CD4-positive, alpha-beta T cell treated with Interleukin-21 for 1 hour (primary cell): ENCODE data around the gene CD300C.
A peak's percentile ranks its signal among the peaks of the same experiment; 100 is the strongest.
"Not testable (repeated sequence)": the region's sequence is repeated elsewhere in the genome, so short reads cannot be mapped to it uniquely, and the experiment has no call there.

ENCODE experiments used
- DNase-seq: peaks from one replicate; pipeline ENCODE4 v3.0.0-alpha.2; 2020

Gene CD300C

DNA sequence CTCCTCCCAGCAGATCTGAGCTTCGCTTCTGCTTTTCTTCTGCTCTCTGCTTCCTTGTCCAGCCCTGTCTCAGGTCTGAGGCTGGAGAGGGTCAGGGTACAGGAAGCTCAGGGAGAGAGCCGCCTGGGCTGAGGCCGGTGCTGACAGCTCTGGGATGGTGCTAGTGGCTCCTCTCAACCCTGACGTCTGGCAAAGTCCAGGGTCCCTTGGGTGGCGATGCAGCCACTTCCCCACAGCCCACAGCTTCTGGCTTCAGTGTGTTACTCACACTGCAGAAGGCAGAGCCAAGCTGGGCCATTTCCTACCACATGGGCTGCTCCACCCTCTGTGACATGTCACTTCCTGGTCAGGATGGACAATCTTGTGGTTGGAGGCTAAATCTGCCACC lies at the start of gene CD300C:
Gene CD300C (minus strand): TSS at position 273 of the 388 bp plus-strand sequence. CDS start 333 bp downstream, outside the sequence.
- peak; percentile 17 for DNase-seq

DNA sequence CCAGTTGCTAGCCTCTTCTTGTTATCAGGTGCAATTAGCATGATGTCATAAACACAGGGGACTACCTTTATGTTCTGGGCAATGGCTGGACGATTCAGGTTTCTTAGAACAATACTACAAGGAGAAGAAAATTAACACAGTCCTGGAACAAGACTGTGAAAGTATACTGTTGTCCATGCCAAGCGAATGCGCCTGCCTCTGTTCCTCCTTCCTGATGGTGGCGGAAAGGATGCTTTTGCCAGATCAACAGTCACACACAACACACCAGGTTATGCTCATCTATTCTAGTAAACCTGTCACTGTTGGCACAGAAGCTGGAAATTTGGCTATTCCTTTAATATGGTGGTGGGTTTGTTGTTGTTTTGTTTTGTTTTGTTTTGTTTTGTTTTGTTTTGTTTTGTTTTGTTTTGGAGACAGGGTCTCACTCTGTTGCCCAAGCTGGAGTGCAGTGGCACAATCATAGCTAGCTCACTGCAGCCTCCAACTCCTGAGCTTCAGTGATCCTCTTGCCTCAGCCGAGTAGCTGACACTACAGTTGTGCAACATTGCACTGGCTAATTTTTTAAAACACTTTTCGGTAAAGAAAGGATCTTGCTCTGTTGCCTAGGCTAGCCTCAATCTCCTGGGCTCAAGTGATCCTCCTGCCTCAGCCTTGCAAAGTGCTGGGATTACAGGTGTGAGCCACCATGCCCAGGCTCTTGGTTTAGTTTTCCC lies 49.3 kb upstream of the CD300C start:
- DNase-seq: no peak

DNA sequence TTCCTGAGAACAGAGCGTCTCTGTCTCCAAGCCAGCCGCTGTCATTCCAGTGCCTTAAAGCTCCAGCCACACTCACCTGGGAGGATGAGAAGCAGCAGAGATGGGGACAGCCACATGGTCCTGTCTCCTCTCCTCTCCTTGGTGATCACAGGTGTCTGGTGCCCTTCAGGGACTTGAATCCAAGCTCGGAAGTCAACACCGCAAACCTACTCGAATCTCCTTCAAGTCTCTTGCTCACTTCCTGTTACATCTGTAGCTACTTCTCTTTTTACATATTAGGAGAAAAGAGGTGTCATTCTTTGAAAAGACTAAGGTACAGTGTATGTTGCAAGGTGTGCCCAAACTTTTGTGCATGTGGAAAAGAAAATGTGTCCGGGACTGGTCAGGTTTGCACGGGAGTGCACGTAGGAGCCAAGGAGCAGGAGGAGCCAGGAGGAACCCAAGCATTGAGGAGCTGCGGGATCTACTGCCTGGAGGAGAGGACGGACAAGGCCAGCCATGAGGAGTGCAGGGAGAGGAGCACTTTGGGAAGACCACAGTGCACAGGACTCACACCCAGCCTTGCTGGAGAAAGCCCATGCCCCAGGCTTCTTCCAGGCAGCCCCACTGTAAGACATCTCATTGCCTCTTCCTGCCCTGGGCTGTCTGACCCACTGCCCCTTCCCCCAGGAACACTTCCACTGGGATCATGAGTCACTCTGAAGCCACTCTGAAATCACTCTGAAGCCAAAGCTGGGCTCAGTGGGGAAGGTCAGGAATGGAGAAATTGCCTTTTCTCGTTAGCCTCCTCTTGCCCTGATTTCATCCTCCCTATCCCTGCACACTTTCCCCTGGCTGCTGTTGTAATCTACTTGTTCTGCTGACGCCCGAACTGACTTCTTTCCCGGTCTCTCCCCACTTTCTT lies 46.4 kb upstream of the CD300C start, which contains the start of gene CD300LD:
Gene CD300LD (minus strand): TSS at position 197 of the 904 bp plus-strand sequence. CDS start 81 bp downstream, at position 116.
- no peak for DNase-seq

DNA sequence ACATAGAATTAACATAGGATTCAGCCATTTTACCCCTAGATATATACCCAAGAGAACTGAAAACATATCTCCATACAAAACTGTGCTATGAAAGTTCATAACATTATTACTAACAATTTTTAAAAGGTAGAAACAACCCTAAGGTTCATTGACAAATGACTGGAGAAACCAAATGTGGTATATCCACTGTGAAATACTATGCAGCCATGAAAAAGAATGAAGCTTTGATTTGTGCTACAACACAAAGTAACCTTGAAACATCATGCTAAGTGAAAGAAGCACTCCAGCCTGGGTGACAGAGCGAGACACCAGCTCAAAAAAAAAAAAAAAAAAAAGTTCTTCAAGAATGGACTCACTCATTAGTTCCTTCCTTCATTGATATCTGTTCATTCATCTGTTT lies 45.6 kb upstream of the CD300C start:
- no peak for DNase-seq

DNA sequence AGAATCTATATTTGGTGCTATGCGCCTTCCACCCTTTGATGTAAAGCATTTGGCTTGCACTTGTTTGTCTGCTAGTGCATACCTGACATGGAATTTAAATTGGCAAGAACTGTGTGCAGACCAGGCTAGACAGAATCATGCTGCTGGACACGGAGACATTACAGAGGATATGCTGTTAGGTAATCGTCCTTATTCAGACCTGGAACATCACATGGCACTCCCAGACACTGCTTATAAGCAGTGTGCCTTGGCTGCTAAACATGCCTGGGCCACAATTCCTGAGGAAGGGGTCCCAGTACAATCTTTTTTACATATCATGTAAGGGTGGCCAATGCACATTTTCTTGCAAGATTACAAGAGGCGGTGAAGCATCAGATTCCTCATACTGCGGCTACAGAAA lies 39.8 kb upstream of the CD300C start:
- no peak for DNase-seq

DNA sequence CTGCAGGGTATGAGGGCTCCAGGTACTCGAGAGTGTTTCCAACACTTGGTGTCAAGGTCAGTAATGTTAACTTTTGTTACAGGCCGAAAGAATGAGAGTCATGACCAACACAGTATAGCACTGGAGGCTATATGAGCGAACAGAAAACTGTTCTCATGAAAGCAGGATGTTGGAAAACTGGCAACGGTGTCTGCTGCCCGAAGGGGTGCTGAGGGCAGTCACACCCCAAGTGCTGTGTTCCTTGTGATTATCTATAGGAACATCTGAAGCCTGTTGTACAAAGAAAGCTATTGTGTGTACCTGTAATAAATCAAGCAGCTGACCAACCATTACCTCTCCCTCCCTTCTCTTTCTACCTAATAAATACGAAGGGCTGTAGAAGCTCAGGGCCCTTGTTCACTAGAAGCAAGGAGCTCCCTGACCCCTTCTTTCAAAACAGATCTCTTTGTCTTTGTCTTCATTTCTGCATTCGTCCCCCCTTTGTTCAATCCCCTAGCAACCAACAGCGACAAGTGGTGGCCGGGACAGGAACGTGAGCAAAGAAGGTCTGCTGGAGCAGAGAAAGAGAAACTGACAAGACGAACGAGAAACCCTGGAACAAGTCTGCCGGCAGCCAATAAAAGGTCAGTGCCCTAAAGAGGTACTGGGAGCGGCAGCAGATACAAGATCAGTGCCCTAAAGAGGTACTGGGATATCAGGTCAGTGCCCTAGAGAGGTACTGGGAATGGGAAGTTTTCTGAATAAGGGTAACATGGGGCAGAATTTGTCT lies 38.6 kb upstream of the CD300C start:
- DNase-seq: no peak

DNA sequence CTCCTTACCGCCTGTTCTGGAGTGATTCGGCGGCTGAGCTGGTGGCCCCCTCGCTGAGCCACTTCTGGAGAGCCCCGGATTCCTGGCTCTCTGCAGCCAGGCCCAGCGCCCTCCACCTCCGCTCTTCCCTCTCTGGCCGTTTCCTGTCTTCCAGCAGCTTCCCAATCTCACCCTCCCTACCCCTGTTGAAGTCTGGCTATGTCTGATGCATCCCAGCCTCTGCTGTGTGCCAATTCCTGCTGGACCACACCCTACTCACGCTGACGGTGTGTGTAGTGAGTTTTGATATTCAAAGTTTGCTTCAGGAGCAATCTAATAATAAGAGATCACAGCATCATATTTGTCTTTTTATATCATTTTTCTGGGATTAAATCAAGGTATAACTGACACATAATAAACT lies 36.7 kb upstream of the CD300C start:
- no peak for DNase-seq

DNA sequence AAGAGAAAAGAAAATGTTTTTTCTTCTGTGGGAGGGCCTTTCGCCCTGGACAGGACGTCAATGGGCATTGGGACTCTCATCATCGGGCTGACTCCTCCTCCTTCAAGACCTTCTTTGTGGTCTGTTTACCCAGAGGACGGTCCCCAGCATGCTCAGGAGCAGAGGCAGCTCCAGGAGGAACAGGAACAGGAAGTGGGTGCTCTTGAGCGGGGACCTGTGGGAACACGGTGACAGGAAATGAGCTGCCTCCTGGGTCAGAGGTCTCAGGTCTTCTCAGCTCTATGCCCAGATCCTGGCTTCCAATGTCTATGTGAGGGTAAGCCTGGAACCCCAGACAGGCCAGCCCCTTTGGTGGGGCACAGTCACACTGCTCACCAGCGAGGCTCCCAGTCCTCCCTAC lies 34.0 kb upstream of the CD300C start:
- DNase-seq: no peak

DNA sequence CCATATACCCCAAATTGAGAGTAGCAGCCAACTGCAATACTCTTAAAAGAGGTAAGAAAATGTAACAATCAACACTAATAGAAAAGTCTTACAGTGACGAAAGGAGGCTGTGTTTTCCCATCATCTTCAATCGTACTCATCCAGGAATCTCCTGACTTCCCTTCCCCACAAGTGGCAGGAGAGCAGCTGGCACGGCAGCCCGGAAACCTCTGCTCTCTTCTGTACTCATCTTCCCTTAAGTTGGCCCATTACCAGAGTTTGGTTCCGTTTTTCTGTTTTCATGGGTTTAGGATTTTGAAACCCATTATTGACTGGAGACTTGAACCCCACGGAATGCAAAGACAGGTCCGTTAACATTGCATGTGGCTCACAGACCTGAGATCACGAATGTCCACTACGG lies 33.1 kb upstream of the CD300C start:
- no peak for DNase-seq

DNA sequence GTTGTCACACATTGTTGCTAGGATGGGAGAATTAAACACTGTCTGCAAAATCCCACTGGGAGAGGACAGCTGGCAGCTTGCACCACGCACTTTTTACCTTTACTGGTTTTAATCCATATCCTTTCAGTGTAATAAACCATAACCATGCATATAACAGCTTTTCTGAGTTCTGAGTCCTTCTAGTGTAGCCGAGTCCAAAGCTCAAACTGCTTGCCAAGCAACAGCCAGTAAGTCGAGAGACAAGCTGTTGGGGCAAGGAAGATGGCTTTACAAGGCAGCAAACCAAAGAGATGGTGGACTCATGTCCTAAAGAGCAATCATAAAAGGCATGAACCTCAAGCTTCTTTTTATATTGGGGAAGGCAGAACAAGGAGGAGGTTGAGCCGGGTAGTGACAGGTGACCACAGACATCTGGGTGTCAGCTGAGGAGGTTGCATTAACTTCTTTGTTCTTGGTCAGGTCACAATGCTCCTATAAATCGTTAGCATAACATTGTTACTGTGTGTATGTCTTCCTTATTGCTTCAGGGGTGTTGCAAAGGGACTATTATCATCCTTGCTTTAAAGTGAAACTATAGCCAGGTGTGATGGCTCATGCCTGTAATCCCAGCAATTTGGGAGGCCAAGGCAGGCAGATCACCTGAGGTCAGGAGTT lies 28.7 kb upstream of the CD300C start:
- no peak for DNase-seq

DNA sequence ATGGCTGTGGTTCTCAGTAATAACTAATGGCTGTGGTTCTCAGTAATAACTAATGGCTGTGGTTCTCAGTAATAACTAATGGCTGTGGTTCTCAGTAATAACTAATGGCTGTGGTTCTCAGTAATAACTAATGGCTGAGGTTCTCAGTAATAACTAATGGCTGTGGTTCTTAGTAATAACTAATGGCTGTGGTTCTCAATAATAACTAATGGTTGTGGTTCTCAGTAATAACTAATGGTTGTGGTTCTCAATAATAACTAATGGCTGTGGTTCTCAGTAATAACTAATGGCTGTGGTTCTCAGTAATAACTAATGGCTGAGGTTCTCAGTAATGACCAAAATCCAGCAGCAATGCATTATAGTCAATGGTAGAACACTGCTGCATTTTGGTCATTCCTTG lies 27.7 kb upstream of the CD300C start:
- DNase-seq: not testable (repeated sequence)

DNA sequence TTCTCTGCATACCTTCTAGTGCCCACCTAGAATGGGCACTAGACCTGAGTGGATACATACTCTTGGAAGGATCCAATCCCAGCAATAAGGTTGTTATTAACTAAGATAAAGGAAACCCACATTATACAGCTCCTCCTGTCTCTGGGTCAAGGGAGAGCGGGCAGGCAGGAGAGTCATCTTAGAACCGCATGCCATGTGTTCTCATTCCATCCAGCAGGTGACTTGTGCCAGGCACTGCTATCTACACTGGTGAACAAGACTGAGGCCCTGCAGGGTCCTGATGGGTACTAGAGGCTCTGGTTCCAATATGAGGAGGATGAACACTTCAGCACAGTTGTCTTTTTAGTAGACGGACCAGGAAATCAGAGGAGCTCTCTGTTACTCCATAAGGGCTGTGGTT lies 27.3 kb upstream of the CD300C start:
- no peak for DNase-seq

DNA sequence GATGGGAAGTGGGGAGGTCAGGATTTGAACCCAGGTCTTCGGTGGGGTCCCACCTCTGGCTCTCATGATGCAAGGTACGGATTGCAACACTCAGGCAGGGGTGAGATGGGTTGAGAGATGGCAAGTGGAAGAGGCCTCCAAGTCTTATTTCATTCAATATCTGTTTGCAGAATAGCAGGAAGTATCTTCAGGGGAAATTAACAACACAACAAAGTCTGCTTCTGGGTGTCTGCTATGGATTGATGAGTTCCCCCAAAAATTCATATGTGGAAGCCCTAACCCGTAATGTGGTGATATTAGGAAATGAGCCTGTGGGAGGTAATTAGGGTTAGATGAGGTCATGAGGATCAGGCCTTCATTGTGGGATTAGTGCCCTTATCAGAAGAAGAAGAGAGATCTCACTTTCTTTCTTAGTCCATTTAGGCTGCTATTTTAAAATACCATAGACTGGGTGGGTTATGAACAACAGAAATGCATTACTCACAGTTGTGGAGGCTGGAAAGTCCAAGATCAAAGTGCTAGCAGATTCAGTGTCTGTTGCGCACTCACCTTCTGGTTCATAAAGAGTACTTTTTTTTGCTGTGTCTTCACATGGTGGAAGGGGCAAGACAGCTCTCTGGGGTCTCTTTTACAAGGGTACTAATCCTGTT lies 25.8 kb upstream of the CD300C start:
- DNase-seq: no peak

DNA sequence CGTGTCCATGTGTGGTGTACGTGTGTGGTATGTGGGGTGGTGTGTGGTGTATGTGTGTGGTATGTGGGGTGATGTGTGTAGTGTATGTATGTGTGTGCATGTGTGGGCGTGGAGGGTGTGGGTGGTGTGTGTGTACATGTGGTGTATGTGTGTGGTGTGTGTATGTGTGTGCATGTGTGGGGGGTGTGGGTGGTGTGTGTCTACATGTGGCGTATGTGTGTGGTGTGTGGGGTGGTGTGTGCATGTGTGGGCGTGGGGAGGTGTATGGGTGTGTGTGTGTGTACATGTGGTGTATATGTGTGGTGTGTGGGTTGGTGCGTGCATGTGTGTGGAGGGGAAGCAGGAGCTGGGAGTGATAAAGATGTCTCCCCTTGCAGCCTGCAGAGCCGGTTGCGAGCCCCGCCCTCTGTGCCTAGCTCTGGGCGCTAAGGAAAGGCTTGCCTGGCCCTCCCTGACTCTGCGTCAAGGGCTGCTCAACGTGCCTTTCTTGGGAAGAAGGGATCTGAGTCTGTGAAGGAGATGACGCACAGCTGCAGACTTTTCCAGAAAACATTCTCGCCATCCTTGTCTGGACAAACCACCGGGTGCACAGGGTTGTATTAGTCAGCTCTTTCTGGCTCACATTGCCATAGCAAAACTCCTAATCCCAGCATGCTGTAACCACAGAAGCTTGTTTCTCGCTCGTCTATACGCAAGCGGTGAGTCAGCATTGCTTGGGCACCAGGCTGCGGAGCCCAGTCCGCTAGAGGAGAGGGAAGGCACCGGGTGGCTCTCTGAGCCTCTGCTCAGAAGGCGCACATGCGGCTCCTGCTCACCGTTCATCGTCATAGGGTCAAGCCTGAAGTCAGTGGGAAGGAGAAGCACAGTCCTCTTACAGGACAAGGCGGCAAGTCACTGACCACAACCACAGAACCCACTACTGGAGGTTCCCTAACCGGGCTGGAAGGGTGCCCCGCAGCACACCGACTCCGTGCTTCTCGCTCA lies 23.4 kb upstream of the CD300C start:
- DNase-seq: peak; percentile 14

DNA sequence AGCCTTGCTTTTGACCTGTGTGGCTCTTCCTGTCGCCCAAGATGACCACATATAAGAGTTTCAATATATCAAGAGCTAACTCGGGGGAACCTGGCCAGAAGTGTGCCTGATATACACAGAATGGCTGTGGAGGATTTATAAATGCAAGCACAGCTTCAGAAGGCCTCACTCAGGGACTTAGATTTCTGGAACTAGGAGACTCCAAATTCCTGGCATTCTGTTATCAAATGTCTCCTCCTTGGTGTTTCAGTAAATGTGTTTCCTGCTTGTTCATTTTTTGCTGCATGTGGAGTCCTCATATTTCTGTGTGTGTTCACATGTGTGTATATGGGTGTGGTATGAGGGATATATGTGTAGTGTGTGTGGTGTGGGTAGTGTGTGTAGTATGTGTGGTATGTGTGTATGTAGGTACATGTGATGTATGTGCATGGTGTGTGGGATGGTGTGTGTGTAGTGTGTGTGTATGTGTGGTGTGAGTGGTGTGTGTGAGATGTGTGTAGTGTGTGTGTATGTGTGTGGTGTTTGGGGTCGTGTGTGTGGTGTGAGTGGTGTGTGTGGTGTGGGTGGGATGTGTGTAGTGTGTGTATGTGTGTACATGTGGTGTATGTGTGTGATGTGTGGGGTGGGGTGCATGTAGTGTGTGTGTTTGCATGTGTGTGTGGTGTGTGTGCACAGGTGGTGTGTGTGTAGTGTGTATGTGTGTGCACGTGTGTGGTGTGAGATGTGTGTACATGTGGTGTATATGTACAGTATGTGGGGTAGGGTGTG lies 22.4 kb upstream of the CD300C start:
- no peak for DNase-seq

DNA sequence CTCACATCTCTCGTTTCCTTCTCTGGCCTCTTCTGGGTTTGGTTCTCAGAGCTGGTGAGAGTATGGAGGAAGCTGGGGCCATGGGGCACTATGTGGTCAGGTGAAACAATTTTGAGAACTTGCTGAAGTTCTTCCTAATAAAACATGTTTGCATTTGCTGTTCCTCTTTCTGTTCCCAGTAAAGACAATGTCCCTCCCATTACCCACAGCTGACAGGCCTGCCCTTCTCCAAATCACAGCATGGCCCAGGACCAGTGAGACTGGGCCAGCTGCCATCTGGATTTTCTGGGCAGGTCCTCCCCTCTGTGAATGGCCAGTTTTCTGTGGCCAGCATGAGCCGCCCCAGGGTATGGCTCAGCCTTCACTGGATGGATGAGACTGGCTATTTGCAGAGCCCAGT lies 21.5 kb upstream of the CD300C start, which contains the start of gene CD300H:
Gene CD300H (minus strand): TSS at position 113 of the 400 bp plus-strand sequence.
- DNase-seq: no peak

DNA sequence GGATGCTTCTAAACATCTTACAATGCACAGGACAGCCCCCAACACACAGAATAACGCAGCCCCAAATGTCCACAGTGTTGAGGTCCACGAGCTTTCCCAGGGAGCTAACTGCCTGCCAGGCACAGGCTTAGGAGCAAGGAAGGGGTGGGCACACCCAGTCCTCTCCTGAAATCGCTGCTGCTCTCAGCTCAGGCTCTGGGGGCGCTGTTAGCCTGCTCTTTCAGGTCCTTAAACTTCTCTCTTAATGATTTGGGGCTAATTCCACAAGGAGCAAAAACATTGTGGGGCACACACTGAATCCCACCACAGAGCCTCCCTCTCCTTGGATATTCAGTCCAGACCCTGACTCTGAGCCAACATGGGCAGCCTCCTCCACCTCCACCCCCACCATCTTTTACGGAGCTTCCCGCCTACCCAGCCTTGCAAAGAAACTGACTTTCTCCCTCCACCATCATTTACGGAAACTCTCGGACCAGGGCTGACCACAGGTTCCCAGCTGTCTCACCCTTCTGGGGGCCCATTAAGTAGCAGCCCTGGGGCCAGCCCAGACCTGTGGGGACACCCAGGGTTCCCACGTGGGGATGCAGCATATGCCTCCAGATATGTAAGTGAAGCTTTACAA lies 20.3 kb upstream of the CD300C start:
- peak; percentile 17 for DNase-seq

DNA sequence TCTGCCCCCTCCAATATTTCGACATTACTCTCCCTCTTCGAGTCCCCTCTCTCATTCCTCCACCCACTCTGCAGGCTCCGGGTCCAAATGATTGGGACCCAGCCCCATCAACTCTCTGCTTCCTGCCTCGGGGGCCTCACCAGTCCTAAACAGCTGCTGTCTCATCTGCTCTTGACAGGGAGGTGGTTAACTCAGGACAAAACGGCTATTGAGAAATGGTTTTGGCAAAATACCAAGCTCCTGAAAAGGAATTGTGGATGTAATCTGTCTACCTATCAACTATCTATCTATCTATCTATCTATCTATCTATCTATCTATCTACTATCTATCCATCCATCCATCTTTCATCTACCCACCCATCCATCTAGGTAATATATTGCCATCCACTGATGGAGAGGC lies 19.2 kb upstream of the CD300C start:
- DNase-seq: no peak

DNA sequence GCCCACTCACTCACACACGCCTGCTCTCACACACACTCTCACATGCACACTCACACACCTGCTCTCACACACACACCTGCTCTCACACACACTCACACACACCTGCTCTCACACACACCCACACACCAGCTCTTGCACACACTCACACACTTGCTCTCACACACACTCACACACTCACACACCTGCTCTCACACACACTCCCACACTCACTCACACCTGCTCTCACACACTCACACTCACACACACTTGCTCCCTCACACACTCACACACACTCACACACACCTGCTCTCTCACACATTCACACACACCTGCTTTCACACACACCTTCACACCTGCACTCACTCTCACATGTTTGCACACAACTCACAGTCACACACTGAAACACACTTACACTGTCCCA lies 17.4 kb upstream of the CD300C start:
- no peak for DNase-seq

DNA sequence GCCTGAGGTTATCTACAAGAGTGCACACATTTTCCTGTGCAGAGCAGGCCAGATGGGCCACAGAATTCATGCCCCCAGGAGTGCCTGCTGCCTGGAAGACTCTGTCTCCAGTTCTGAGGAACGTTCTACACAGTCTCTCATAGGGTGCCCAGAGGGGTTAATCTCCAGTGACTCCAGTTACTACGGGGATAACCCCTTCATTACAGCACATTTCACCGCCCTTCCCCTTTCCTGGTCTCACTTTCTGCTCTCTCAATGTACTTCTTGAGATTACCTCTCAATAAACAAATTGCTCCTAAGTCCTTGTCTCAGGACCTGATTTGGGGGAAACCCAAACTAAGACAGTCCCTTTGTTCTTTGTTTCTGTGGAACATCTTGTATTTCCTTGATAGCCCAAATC lies 15.7 kb upstream of the CD300C start:
- no peak for DNase-seq
